SH-SY5Y (cell line): ENCODE results near the gene NR6A1.

ENCODE experiments used
- GATA2 ChIP-seq: IDR thresholded peaks from 2 replicates; pipeline ENCODE4 v1.6.1; 2011; ENCODE audit warnings: mild to moderate bottlenecking, low read depth, low read length
- GATA3 ChIP-seq: IDR thresholded peaks from 2 replicates; pipeline ENCODE4 v1.6.1; 2011; ENCODE audit warnings: low read depth, mild to moderate bottlenecking, low read length, moderate library complexity

Gene NR6A1

GRCh38 chr9:124557895-124558294 lies 213.2 kb downstream of the NR6A1 start:
- TF ChIP-seq GATA2 (no peak), GATA3 (no peak)

- no peak for TF ChIP-seq GATA2
- TF ChIP-seq GATA3: no peak
Observed at GRCh38 chr9:124555043-124555442, 216.1 kb downstream of the NR6A1 start.

- TF ChIP-seq GATA3: no peak
- TF ChIP-seq GATA2: no peak
Observed at GRCh38 chr9:124553738-124554137, 217.4 kb downstream of the NR6A1 start.

- TF ChIP-seq GATA3: no peak
- no peak for TF ChIP-seq GATA2
Observed at GRCh38 chr9:124552273-124552605, 218.9 kb downstream of the NR6A1 start.

- TF ChIP-seq GATA3 (no peak), GATA2 (no peak)
Observed at GRCh38 chr9:124551472-124552272, 219.4 kb downstream of the NR6A1 start.

- TF ChIP-seq GATA3 (no peak), GATA2 (no peak)
Observed at GRCh38 chr9:124550072-124550471, 221.0 kb downstream of the NR6A1 start.

- TF ChIP-seq GATA3 (no peak), GATA2 (no peak)
Observed at GRCh38 chr9:124549016-124549415, 222.1 kb downstream of the NR6A1 start.

- no peak for TF ChIP-seq GATA3
- TF ChIP-seq GATA2: no peak
Observed at GRCh38 chr9:124544535-124544934, 226.6 kb downstream of the NR6A1 start.

GRCh38 chr9:124541824-124542223 lies 229.3 kb downstream of the NR6A1 start:
- TF ChIP-seq GATA3 (no peak), GATA2 (no peak)

- TF ChIP-seq GATA3 (no peak), GATA2 (no peak)
Observed at GRCh38 chr9:124537926-124538325, 233.2 kb downstream of the NR6A1 start.

GRCh38 chr9:124535846-124536245 lies 235.3 kb downstream of the NR6A1 start:
- TF ChIP-seq GATA3: no peak
- TF ChIP-seq GATA2: no peak

- TF ChIP-seq GATA3 (no peak), GATA2 (no peak)
Observed at GRCh38 chr9:124532897-124533296, 238.2 kb downstream of the NR6A1 start.

GRCh38 chr9:124531115-124531514 lies 240.0 kb downstream of the NR6A1 start:
- TF ChIP-seq GATA2 (0 out of 2 replicates have a peak, but pooled peaks have one; percentile 38), GATA3 (no peak)

- no peak for TF ChIP-seq GATA3
- no peak for TF ChIP-seq GATA2
Observed at GRCh38 chr9:124530246-124530645, 240.9 kb downstream of the NR6A1 start.

- TF ChIP-seq GATA3 (no peak), GATA2 (no peak)
Observed at GRCh38 chr9:124527781-124528180, 243.3 kb downstream of the NR6A1 start.

- TF ChIP-seq GATA2: peak; percentile 33; the same call in 1 of the 2 replicates
- no peak for TF ChIP-seq GATA3
Observed at GRCh38 chr9:124526174-124526573, 244.9 kb downstream of the NR6A1 start.
